Neural crest cell (in vitro differentiated cells): ENCODE measurements around the gene ABLIM2. TPM values are rescaled to one million over a fixed set of nuclear protein-coding genes. Genes with fewer than 3 reads are reported as not detected.
"Not testable (repeated sequence)": the region's sequence is repeated elsewhere in the genome, so short reads cannot be mapped to it uniquely, and the experiment has no call there.

Source experiments
- DNase-seq: peaks from one replicate; pipeline ENCODE4 v3.0.0; 2021; ENCODE audit warnings: low read depth, mixed read lengths, low spot score
- H3K27ac Mint-ChIP-seq: one replicate; pipeline ENCODE4 v1.8.0; 2021; ENCODE audit warnings: mild to moderate bottlenecking, mixed read lengths; ENCODE audit not compliant: unreplicated experiment
- H3K27me3 Mint-ChIP-seq: 2 replicates; pipeline ENCODE4 v1.8.0; 2021; ENCODE audit warnings: low read depth, mild to moderate bottlenecking, mixed read lengths
- H3K36me3 Mint-ChIP-seq: 2 replicates; pipeline ENCODE4 v1.8.0; 2021; ENCODE audit warnings: low read depth, mild to moderate bottlenecking, mixed read lengths
- H3K4me1 Mint-ChIP-seq: 2 replicates; pipeline ENCODE4 v1.8.0; 2021; ENCODE audit warnings: mixed read lengths
- H3K4me3 Mint-ChIP-seq: one replicate; pipeline ENCODE4 v1.8.0; 2021; ENCODE audit warnings: mild to moderate bottlenecking, mixed read lengths
- H3K9me3 Mint-ChIP-seq: 2 replicates; pipeline ENCODE4 v1.8.0; 2021; ENCODE audit warnings: mixed read lengths
- CTCF ChIP-seq: fragments of 200-600 bp; sonication (generic); conservative IDR thresholded peaks from 2 replicates; pipeline ENCODE4 v1.5.0; 2021; ENCODE audit warnings: antibody characterized with exemption, mild to moderate bottlenecking
- total RNA-seq: library from RNA; stranded (reverse); gene quantifications from 2 replicates; pipeline ENCODE4 v1.2.1, GENCODE V29; 2021

The ABLIM2 gene
- total RNA-seq, 1 donor from 2014 or later, result 3.8 TPM

GRCh38 chr4:8140915-8141314, 17.7 kb downstream of the ABLIM2 start:
- Mint-ChIP-seq H3K36me3 (no peaks in the 10 kb centered on the region), H3K27ac (peak overlapping the region; percentile 20), H3K4me3 (no peak overlapping the region), H3K4me1 (peaks cover 21% of the 10 kb centered on the region), H3K27me3 (peaks cover 8% of the 10 kb centered on the region), H3K9me3 (peaks cover 3% of the 10 kb centered on the region)
- no peak for DNase-seq
- TF ChIP-seq CTCF, result no peak

- not testable (repeated sequence) for H3K9me3 Mint-ChIP-seq, H3K4me3 Mint-ChIP-seq, H3K36me3 Mint-ChIP-seq, DNase-seq, H3K27me3 Mint-ChIP-seq, H3K27ac Mint-ChIP-seq
- peaks cover 17% of the 10 kb centered on the region for H3K4me1 Mint-ChIP-seq
Observed at GRCh38 chr4:8139726-8140125, 18.9 kb downstream of the ABLIM2 start.

GRCh38 chr4:8136972-8137710, 21.5 kb downstream of the ABLIM2 start:
- H3K4me1 Mint-ChIP-seq, result peaks cover 20% of the 10 kb centered on the region
- H3K27ac Mint-ChIP-seq, result no peak overlapping the region
- no peaks in the 10 kb centered on the region for H3K36me3 Mint-ChIP-seq
- H3K4me3 Mint-ChIP-seq, result no peak overlapping the region
- TF ChIP-seq CTCF, result no peak
- no peak for DNase-seq
- peaks cover 3% of the 10 kb centered on the region for H3K27me3 Mint-ChIP-seq
- H3K9me3 Mint-ChIP-seq, result peaks cover 3% of the 10 kb centered on the region

- H3K4me1 Mint-ChIP-seq, result peaks cover 19% of the 10 kb centered on the region
- TF ChIP-seq CTCF, result no peak
- no peak for DNase-seq
- no peak overlapping the region for H3K27ac Mint-ChIP-seq
- H3K36me3 Mint-ChIP-seq, result no peaks in the 10 kb centered on the region
- H3K27me3 Mint-ChIP-seq, result peaks cover 3% of the 10 kb centered on the region
- H3K4me3 Mint-ChIP-seq, result no peak overlapping the region
- H3K9me3 Mint-ChIP-seq, result peaks cover 3% of the 10 kb centered on the region
Observed at GRCh38 chr4:8136529-8136928, 22.1 kb downstream of the ABLIM2 start.

GRCh38 chr4:8135666-8136065, 22.9 kb downstream of the ABLIM2 start:
- Mint-ChIP-seq H3K27ac (no peak overlapping the region), H3K36me3 (no peaks in the 10 kb centered on the region), H3K4me1 (peaks cover 13% of the 10 kb centered on the region), H3K4me3 (no peak overlapping the region), H3K27me3 (no peaks in the 10 kb centered on the region), H3K9me3 (peaks cover 3% of the 10 kb centered on the region)
- no peak for TF ChIP-seq CTCF
- DNase-seq, result no peak

- no peak for DNase-seq
- H3K9me3 Mint-ChIP-seq, result peaks cover 3% of the 10 kb centered on the region
- H3K4me3 Mint-ChIP-seq, result no peak overlapping the region
- H3K36me3 Mint-ChIP-seq, result no peaks in the 10 kb centered on the region
- peak overlapping the region; percentile 83 for H3K27ac Mint-ChIP-seq
- H3K4me1 Mint-ChIP-seq, result peaks cover 13% of the 10 kb centered on the region
- no peaks in the 10 kb centered on the region for H3K27me3 Mint-ChIP-seq
- no peak for TF ChIP-seq CTCF
Observed at GRCh38 chr4:8133897-8134563, 24.6 kb downstream of the ABLIM2 start.
